CD14-positive monocyte (primary cell): ENCODE results near the gene ORAI3. TPM values are rescaled to one million over a fixed set of nuclear protein-coding genes. Genes with fewer than 3 reads are reported as not detected.

Source experiments
- DNase-seq, 3 donors: peaks; one replicate each; pipeline ENCODE4 v3.0.0-alpha.2; 2011 to 2022
- H2AFZ ChIP-seq: 2 replicates; pipeline ENCODE4 v1.6.0; 2012; ENCODE audit warnings: mild to moderate bottlenecking, low read depth, low read length, inconsistent platforms; ENCODE audit not compliant: insufficient read depth, poor library complexity, severe bottlenecking
- H3K27ac ChIP-seq, 2 donors: 1 replicate in 1 of 2; 2 replicates in 1 of 2; pipeline ENCODE4 v1.5.1; 2012 to 2013; ENCODE audit warnings: low read length in 2 of 2, control low read depth in 1 of 2, inconsistent platforms in 1 of 2, low read depth in 1 of 2, mild to moderate bottlenecking in 1 of 2
- H3K27me3 ChIP-seq, 2 donors: one replicate each; pipeline versions ENCODE4 v1.6.0 to v1.6.1; 2011 to 2013; ENCODE audit warnings: low read length in 2 of 2; ENCODE audit not compliant: control insufficient read depth in 2 of 2, insufficient read depth in 2 of 2
- H3K36me3 ChIP-seq, 2 donors: replicated peaks in 1 of 2; 1 replicate in 1 of 2; 2 replicates in 1 of 2; pipeline versions ENCODE4 v1.5.1 to v1.6.1; 2012 to 2013; ENCODE audit warnings: low read length in 2 of 2, control low read depth in 1 of 2, inconsistent platforms in 1 of 2, mild to moderate bottlenecking in 1 of 2; ENCODE audit not compliant: insufficient read depth in 2 of 2, control insufficient read depth in 1 of 2
- H3K4me1 ChIP-seq, 2 donors: 1 replicate in 1 of 2; 2 replicates in 1 of 2; pipeline versions ENCODE4 v1.5.1 to v1.6.1; 2012 to 2013; ENCODE audit warnings: low read length in 2 of 2, control low read depth in 1 of 2, inconsistent platforms in 1 of 2, mild to moderate bottlenecking in 1 of 2, moderate library complexity in 1 of 2; ENCODE audit not compliant: insufficient read depth in 2 of 2, control insufficient read depth in 1 of 2
- H3K4me2 ChIP-seq: replicated peaks from 2 replicates; pipeline ENCODE3; 2012; ENCODE audit warnings: low read length, moderate library complexity, mild to moderate bottlenecking; ENCODE audit not compliant: poor library complexity, severe bottlenecking; ENCODE audit errors: extremely low read depth
- H3K4me3 ChIP-seq, 3 experiments: fragments of 200-600 bp in 1 of 3; sonication (generic) in 1 of 3; replicated peaks in 1 of 3; 1 replicate in 2 of 3; 2 replicates in 1 of 3; pipeline ENCODE4 v1.5.1; 2011 to 2013; ENCODE audit warnings: low read length in 3 of 3, mild to moderate bottlenecking in 3 of 3, control low read depth in 2 of 3, low read depth in 2 of 3, inconsistent platforms in 1 of 3, moderate library complexity in 1 of 3
- H3K79me2 ChIP-seq: 2 replicates; pipeline ENCODE4 v1.6.0; 2012; ENCODE audit warnings: mild to moderate bottlenecking, control low read depth, inconsistent platforms, low read length, moderate library complexity; ENCODE audit not compliant: insufficient read depth
- H3K9ac ChIP-seq: 2 replicates; pipeline ENCODE4 v1.6.0; 2017; ENCODE audit warnings: low read length, mild to moderate bottlenecking; ENCODE audit not compliant: insufficient read depth, poor library complexity, severe bottlenecking
- H3K9me3 ChIP-seq, 2 donors: replicated peaks in 1 of 2; 1 replicate in 1 of 2; 2 replicates in 1 of 2; pipeline versions ENCODE4 v1.5.1 to v1.6.1; 2012 to 2013; ENCODE audit warnings: low read length in 2 of 2, control low read depth in 1 of 2; ENCODE audit not compliant: control insufficient read depth in 1 of 2, insufficient read depth in 1 of 2
- H4K20me1 ChIP-seq: 2 replicates; pipeline ENCODE4 v1.6.0; 2012; ENCODE audit warnings: mild to moderate bottlenecking, low read length, control low read depth, moderate library complexity; ENCODE audit not compliant: insufficient read depth
- H3K27ac Mint-ChIP-seq, 7 donors: one replicate each; pipeline ENCODE4 v1.8.0; 2020; ENCODE audit warnings: mild to moderate bottlenecking in 7 of 7, mixed read lengths in 7 of 7, moderate library complexity in 6 of 7, inconsistent platforms in 2 of 7
- H3K27me3 Mint-ChIP-seq, 3 donors: one replicate each; pipeline ENCODE4 v1.8.0; 2021 to 2022; ENCODE audit warnings: low read depth in 3 of 3, mild to moderate bottlenecking in 3 of 3, mixed read lengths in 3 of 3, moderate library complexity in 3 of 3, inconsistent platforms in 1 of 3
- H3K36me3 Mint-ChIP-seq, 2 donors: one replicate each; pipeline ENCODE4 v1.8.0; 2020; ENCODE audit warnings: mixed read lengths in 2 of 2, inconsistent platforms in 1 of 2, mild to moderate bottlenecking in 1 of 2
- H3K4me1 Mint-ChIP-seq: one replicate; pipeline ENCODE4 v1.8.0; 2020; ENCODE audit warnings: mild to moderate bottlenecking, mixed read lengths
- H3K4me3 Mint-ChIP-seq, 2 donors: one replicate each; pipeline ENCODE4 v1.8.0; 2020; ENCODE audit warnings: mild to moderate bottlenecking in 2 of 2, mixed read lengths in 2 of 2, moderate library complexity in 1 of 2
- H3K9me3 Mint-ChIP-seq, 7 donors: one replicate each; pipeline ENCODE4 v1.8.0; 2020 to 2022; ENCODE audit warnings: mixed read lengths in 7 of 7, mild to moderate bottlenecking in 6 of 7, moderate library complexity in 6 of 7, inconsistent platforms in 2 of 7
- CTCF ChIP-seq: fragments of 200-600 bp; IDR thresholded peaks from one replicate; pipeline ENCODE4 v1.8.0; 2022; ENCODE audit warnings: antibody characterized with exemption, mild to moderate bottlenecking
- WGBS: methylation state at CpG from one replicate; pipeline ENCODE4 v1.1.5; 2013; ENCODE audit warnings: missing lambda C conversion rate; ENCODE audit not compliant: insufficient coverage; 5-methylcytosine and 5-hydroxymethylcytosine counted together
- intact Hi-C, 2 donors: fragments of 100-400 bp; cut with micrococcal nuclease; formaldehyde crosslinking; loops; one replicate each; pipeline versions ENCODE4 v1.15.0 to v1.15.1; 2023
- polyA plus RNA-seq, 3 donors: library from polyadenylated mRNA; depleted of rRNA in 1 of 3; unstranded in 2 of 3; stranded (reverse) in 1 of 3; fragments of 300-500 nt in 2 of 3; fragments of >200 nt in 1 of 3; fragmentation: Illumina TruSeq in 2 of 3; gene quantifications; 1 replicate in 2 of 3; 2 replicates in 1 of 3; pipeline ENCODE4 v1.2.3, GENCODE V29; 2012 to 2021

ORAI3 gene
- polyA plus RNA-seq, 3 donors = 34.3 to 80.3 (median 76.8) TPM

- peak within 1 kb of the TSS; percentile 83 for H2AFZ ChIP-seq
- TF ChIP-seq CTCF = no peak
- DNase-seq = peak in 1 of 3 donors; percentile 21
- Mint-ChIP-seq H3K9me3 (peaks cover 3 to 5% (median 4%) of the 10 kb centered on the region in 7 donors), H3K4me1 (peaks cover 26% of the 10 kb centered on the region), H3K27ac (peak within 1 kb of the TSS; percentile 100), H3K27me3 (no peaks in the 10 kb centered on the region), H3K4me3 (peak within 1 kb of the TSS; percentile 94 to 100), H3K36me3 (peaks cover 12 to 19% of the 10 kb centered on the region in 2 donors)
- peaks cover 12 to 20% of the 10 kb centered on the region in 2 donors for H3K4me1 ChIP-seq
- peak within 1 kb of the TSS; percentile 77 for H3K9ac ChIP-seq
- WGBS = 0% methylated on average over 5 of the region's 31 CpGs
- no peaks in the 10 kb centered on the region for H4K20me1 ChIP-seq
- intact Hi-C loops = loop anchor here (2.0 to 10.0 kb wide), 5 partner anchors 27 to 269 kb away; partner anchors contain the start of genes CTF1 (in 2 of the 2), CFAP119 (in 1 of the 2), FBRS (in 1 of the 2) and PRR14 (in 1 of the 2)
- H3K36me3 ChIP-seq = peaks cover 8 to 15% of the 10 kb centered on the region in 2 donors
- no peaks in the 10 kb centered on the region for H3K79me2 ChIP-seq
- H3K27me3 ChIP-seq = no peaks in the 10 kb centered on the region
- H3K4me3 ChIP-seq = peak within 1 kb of the TSS; percentile 60 to 85 (median 74)
- peak within 1 kb of the TSS; percentile 80 for H3K4me2 ChIP-seq
- H3K9me3 ChIP-seq = no peaks in the 10 kb centered on the region
- peak within 1 kb of the TSS; percentile 93 to 94 for H3K27ac ChIP-seq
These were observed 25.3 kb upstream of the ORAI3 start, which contains the start of gene FBXL19 for GRCh38 chr16:30923554-30924075. Gene FBXL19, plus strand, starts transcription at chr16:30923572. Its CDS starts 2,183 bp downstream, at chr16:30925755.

- H3K4me1 Mint-ChIP-seq = peaks cover 23% of the 10 kb centered on the region
- Histone ChIP-seq H3K27me3 (no peaks in the 10 kb centered on the region), H3K4me1 (peaks cover 12 to 20% of the 10 kb centered on the region in 2 donors), H3K79me2 (no peaks in the 10 kb centered on the region), H3K27ac (no peak overlapping the region), H3K36me3 (peaks cover 8 to 20% of the 10 kb centered on the region in 2 donors), H2AFZ (no peak overlapping the region), H3K4me3 (peak overlapping the region; percentile 60 to 85 (median 66)), H3K4me2 (peak overlapping the region; percentile 80), H3K9me3 (no peaks in the 10 kb centered on the region), H4K20me1 (no peaks in the 10 kb centered on the region), H3K9ac (no peak overlapping the region)
- H3K9me3 Mint-ChIP-seq = peaks cover 0 to 2% (median 0%) of the 10 kb centered on the region in 7 donors
- no peak for DNase-seq
- no peaks in the 10 kb centered on the region for H3K27me3 Mint-ChIP-seq
- peak overlapping the region; percentile 64 to 82 for H3K4me3 Mint-ChIP-seq
- 3% methylated on average over 40 of the region's 53 CpGs for WGBS
- H3K36me3 Mint-ChIP-seq = peaks cover 14 to 19% of the 10 kb centered on the region in 2 donors
- intact Hi-C loops = loop anchor here (5.0 to 10.0 kb wide), 3 partner anchors 159 to 269 kb away; partner anchors contain the start of genes CFAP119 (in 1 of the 2), FBRS (in 1 of the 2), PRR14 (in 1 of the 2) and RNF40 (in 1 of the 2)
- H3K27ac Mint-ChIP-seq = peak overlapping the region in 1 of 7 donors; percentile 30
- TF ChIP-seq CTCF = no peak
These were observed 24.6 kb upstream of the ORAI3 start for GRCh38 chr16:30924076-30924912.
